HG03575 (cell line): ENCODE data around the gene CFAP20.
"Not testable (repeated sequence)": the region's sequence is repeated elsewhere in the genome, so short reads cannot be mapped to it uniquely, and the experiment has no call there.

Experiments
- ATAC-seq: cut with Tn5 transposase; IDR thresholded peaks from one replicate; pipeline ENCODE4 v1.9.1; 2021; ENCODE audit not compliant: unreplicated experiment, insufficient number of reproducible peaks, low FRiP score; ENCODE audit errors: extremely low read depth

The CFAP20 gene

DNA sequence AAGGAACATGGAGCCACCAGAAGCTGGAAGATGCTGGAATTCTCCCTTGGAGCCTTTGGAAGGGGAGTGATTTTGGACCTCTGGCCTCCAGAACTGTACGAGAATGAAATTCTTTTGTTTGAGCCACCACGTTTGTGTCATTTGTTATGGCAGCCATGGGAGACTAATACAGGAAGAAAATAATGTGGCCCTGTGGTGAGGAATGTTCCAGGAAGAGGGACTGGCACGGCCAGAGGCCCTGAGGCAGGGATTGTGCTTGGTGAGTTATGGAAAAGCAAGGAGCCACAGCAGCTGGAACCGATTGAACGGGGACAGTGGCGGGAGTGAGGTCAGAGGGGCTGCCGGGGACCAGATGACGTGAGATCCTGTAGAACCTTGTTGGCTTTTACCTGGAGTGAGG is 51.4 kb downstream of the CFAP20 start:
- ATAC-seq, result no peak

DNA sequence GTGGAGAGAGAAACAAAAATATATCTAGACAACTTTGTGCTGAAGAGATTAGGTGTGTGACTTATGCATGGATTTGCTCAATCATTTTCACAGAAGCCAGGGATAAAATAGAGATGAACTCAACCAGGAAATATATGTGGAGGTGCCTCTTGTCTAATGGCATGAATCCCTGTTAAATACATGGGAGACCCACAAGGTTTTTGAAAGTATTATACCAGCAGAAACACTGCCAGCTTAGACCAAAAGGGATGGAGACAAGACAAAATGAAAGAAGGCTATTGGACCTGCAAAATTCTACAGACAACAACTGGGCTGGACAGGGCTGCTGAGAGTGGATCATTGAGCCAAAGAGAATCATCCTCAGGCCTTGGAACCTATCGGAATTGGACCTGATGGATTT is 52.7 kb downstream of the CFAP20 start:
- ATAC-seq, result no peak

DNA sequence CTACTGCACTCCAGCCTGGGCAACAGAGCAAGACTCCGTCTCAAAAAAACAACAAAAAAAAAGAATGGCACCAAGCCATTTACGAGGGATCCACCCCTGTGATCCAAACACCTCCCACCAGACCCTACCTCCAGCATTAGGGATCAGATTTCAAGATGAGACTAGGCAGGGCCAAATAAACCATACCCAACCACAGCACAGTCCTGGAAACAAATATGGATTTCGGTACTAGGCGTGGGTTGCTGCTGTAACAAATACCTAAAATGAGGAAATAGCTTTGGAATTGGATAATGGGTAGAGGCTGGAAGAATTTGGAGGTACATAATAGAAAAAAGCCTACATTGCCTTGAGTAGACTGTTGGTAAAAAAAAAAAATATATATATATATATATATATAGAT is 54.5 kb downstream of the CFAP20 start:
- no peak for ATAC-seq

DNA sequence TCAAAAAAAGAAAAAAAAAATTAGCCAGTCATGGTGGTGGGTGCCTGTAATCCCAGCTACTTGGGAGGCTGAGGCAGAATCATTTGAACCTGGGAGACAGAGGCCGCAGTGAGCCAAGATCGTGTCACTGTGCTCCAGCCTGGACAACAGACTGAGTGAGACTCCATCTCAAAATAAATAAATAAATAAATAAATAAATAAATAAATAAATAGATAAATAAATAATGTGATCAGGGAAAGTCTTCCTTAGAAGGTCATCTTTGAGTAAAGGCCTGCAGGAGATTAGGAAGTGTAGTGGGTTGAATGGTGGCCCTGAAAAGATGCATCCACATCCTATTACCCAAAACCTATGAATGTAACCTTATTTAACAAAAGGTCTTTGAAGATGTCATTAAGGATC is 56.1 kb downstream of the CFAP20 start:
- not testable (repeated sequence) for ATAC-seq

DNA sequence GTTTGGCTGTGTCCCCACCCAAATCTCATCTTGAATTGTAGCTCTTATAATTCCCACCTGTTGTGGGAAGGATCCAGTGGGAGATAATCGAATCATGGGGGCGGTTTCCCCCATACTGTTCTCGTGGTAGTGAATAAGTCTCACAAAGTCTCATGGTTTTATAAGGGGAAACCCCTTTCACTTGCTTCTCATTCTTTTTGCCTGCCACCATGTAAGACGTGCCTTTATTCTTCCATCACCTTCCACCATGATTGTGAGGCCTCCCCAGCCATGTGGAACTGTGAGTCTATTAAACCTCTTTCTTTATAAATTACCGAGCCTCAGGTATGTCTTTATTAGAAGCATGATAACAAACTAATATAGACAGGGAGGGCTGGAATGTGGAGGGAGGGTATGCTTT is 57.0 kb downstream of the CFAP20 start:
- not testable (repeated sequence) for ATAC-seq

DNA sequence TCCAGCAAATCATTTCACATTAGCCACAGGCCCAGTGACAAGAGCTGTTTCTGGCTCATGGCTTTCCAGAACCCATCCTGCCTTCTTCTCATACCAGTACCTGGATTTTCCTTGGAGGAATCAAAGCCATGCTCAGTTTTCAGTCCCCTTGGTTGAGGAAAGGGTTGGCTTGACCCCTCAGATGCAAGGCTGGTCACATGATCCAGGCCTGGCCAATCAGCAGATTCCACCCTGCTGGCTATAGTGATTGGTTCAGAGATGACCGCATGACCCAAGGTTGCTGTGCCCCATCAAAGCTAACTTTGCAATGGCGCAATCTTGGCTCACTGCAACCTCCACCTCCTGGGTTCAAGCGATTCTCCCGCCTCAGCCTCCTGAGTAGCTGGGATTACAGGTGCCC is 58.6 kb downstream of the CFAP20 start:
- ATAC-seq, result no peak
